GM23248 (cell line): ENCODE data around the gene GGCT.

Source experiments
- EZH2 ChIP-seq: fragments of 200-600 bp; sonication (generic); IDR thresholded peaks from 2 replicates; pipeline ENCODE4 v1.6.1; 2018; ENCODE audit warnings: antibody characterized with exemption, mild to moderate bottlenecking; ENCODE audit not compliant: insufficient read depth, poor library complexity, severe bottlenecking
- EZH2phosphoT487 ChIP-seq: fragments of 200-600 bp; sonication (generic); IDR thresholded peaks from 2 replicates; pipeline ENCODE4 v1.6.1; 2018; ENCODE audit warnings: antibody characterized with exemption, moderate library complexity, mild to moderate bottlenecking, low read depth; ENCODE audit not compliant: insufficient read depth

- TF ChIP-seq EZH2, result no peak
- TF ChIP-seq EZH2phosphoT487, result no peak
Measured at GRCh38 chr7:30473903-30474302, 30.7 kb downstream of the GGCT start.
